K562 (cell line): ENCODE measurements around the gene CXCL14. TPM values are rescaled to one million over a fixed set of nuclear protein-coding genes. Genes with fewer than 3 reads are reported as not detected.

ENCODE experiments used
- ARID2 ChIP-seq: fragments of 450-650 bp; IDR thresholded peaks from 2 replicates; pipeline ENCODE4 v1.6.1; 2017; ENCODE audit warnings: antibody characterized with exemption, mild to moderate bottlenecking
- CREB1 ChIP-seq, 2 experiments: sonication (generic) in 1 of 2; formaldehyde crosslinking in 1 of 2; IDR thresholded peaks; 2 replicates each; pipeline versions ENCODE4 v1.6.1 to v1.8.0; 2012 to 2022; ENCODE audit warnings: inconsistent platforms in 1 of 2, mild to moderate bottlenecking in 1 of 2, missing genetic modification reagents in 1 of 2, moderate library complexity in 1 of 2
- KDM4B ChIP-seq, 2 experiments: fragments of 450-650 bp in 1 of 2; sonication (generic) in 1 of 2; IDR thresholded peaks; 2 replicates each; pipeline ENCODE4 v1.6.1; 2016 to 2017; ENCODE audit warnings: borderline replicate concordance in 2 of 2, antibody characterized with exemption in 1 of 2, low read depth in 1 of 2, mild to moderate bottlenecking in 1 of 2
- SP2 ChIP-seq: IDR thresholded peaks from 2 replicates; pipeline ENCODE4 v1.6.1; 2011; ENCODE audit warnings: mild to moderate bottlenecking, low read depth, low read length, moderate library complexity; ENCODE audit not compliant: poor library complexity, severe bottlenecking; ENCODE audit errors: extremely low read depth
- ZBED1 ChIP-seq: IDR thresholded peaks from 2 replicates; pipeline ENCODE4 v1.6.1; 2014
- ZNF212 ChIP-seq: fragments of 450-650 bp; formaldehyde crosslinking; IDR thresholded peaks from 2 replicates; pipeline ENCODE4 v1.4.0; 2020; ENCODE audit warnings: mild to moderate bottlenecking
- ZNF398 ChIP-seq: fragments of 250-450 bp; sonication (Bioruptor Pico); IDR thresholded peaks from 2 replicates; pipeline ENCODE4 v1.8.0; 2021; ENCODE audit warnings: moderate library complexity, mild to moderate bottlenecking, inconsistent platforms
- polyA plus RNA-seq, 8 experiments: library from polyadenylated mRNA; depleted of rRNA in 4 of 8; stranded (reverse) in 5 of 8; unstranded in 3 of 8; fragments of >200 nt; fragmentation: Nextera tagmentation in 2 of 8; fragmentation: Illumina TruSeq in 1 of 8; extraction: Ambion mirVana in 2 of 8; extraction: Trizol in 1 of 8; gene quantifications; 2 replicates each; pipeline versions ENCODE4 v1.2.1 to v1.2.3, GENCODE V29; 2011 to 2014; ENCODE audit warnings: inconsistent platforms in 1 of 8, missing spikeins in 1 of 8
- total RNA-seq, 7 experiments: library from RNA; depleted of rRNA in 6 of 7; stranded (reverse); fragments of >200 nt in 6 of 7; fragmentation: Illumina TruSeq in 2 of 7; extraction: Trizol in 2 of 7; gene quantifications; 2 replicates each; pipeline versions ENCODE4 v1.2.1 to v1.2.3, GENCODE V29; 2011 to 2021; ENCODE audit warnings: low replicate concordance in 1 of 7
- TF ChIP-seq, protein P1 (sequence below), 2 experiments: fragments of 450-650 bp; IDR thresholded peaks; 2 replicates each; pipeline ENCODE4 v1.6.1; 2016

The CXCL14 gene
- total and polyA plus RNA-seq, 9 of the 15 experiments (the other 6 are each of a cell fraction or from before 2014, with no cell fraction given): not detected

- TF ChIP-seq, protein P1, sequence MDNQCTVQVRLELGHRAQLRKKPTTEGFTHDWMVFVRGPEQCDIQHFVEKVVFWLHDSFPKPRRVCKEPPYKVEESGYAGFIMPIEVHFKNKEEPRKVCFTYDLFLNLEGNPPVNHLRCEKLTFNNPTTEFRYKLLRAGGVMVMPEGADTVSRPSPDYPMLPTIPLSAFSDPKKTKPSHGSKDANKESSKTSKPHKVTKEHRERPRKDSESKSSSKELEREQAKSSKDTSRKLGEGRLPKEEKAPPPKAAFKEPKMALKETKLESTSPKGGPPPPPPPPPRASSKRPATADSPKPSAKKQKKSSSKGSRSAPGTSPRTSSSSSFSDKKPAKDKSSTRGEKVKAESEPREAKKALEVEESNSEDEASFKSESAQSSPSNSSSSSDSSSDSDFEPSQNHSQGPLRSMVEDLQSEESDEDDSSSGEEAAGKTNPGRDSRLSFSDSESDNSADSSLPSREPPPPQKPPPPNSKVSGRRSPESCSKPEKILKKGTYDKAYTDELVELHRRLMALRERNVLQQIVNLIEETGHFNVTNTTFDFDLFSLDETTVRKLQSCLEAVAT (IDR thresholded peaks at IDR 0.05): no peak
- TF ChIP-seq CREB1 (IDR thresholded peaks at IDR 0.05) (no peak), CREB1 (CRISPR knock-in tag; IDR thresholded peaks at IDR 0.05) (no peak), ZNF212 (CRISPR knock-in tag) (no peak), KDM4B (IDR thresholded peaks at IDR 0.05; ENCODE audit: borderline replicate concordance in 2 of 2, low read depth in 1 of 2) (no peak), SP2 (no peak), ZBED1 (no peak), ZNF398 (CRISPR knock-in tag) (no peak), ARID2 (no peak)
- TF ChIP-seq, all 486 proteins: peak for 0
Observed at GRCh38 chr5:135591277-135591676, 12.5 kb upstream of the CXCL14 start (continued).
